HG02642 (cell line): ENCODE data around the gene METTL1.
"Not testable (repeated sequence)": the region's sequence is repeated elsewhere in the genome, so short reads cannot be mapped to it uniquely, and the experiment has no call there.

Source experiments
- ATAC-seq: cut with Tn5 transposase; IDR thresholded peaks from one replicate; pipeline ENCODE4 v1.9.1; 2021; ENCODE audit warnings: mild to moderate bottlenecking; ENCODE audit not compliant: unreplicated experiment, poor library complexity

Gene METTL1

DNA sequence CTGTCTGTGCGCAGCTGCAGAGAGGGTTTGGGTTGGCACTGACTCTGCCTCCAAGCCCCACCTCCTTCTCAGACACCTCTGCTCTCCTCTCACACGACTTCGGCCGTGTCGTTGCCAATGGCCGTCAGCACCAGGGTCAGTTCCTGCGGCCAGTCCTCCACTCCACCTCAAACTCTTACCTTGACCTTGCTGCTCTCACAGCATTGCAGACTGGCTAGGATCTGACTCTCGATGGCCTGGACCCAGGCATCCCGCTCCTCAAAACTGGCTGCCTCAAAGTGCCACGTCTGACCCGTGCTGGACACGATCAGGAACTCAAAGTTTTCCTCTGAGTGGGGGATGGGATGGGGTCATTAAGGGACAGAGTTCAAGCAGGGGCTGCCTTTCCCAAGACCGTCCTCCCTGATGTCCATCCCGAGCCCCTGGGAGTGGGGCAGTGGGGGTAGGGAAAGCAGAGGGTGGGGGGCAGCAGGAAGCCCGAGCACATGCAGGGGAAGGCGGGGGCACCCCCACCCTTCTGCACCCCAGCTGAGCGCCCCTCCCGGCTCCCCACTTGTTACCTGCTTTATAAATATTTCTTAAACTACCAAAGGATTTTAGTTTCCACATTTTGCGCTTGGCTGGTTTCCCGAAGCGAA lies 44.0 kb downstream of the METTL1 start:
- no peak for ATAC-seq

DNA sequence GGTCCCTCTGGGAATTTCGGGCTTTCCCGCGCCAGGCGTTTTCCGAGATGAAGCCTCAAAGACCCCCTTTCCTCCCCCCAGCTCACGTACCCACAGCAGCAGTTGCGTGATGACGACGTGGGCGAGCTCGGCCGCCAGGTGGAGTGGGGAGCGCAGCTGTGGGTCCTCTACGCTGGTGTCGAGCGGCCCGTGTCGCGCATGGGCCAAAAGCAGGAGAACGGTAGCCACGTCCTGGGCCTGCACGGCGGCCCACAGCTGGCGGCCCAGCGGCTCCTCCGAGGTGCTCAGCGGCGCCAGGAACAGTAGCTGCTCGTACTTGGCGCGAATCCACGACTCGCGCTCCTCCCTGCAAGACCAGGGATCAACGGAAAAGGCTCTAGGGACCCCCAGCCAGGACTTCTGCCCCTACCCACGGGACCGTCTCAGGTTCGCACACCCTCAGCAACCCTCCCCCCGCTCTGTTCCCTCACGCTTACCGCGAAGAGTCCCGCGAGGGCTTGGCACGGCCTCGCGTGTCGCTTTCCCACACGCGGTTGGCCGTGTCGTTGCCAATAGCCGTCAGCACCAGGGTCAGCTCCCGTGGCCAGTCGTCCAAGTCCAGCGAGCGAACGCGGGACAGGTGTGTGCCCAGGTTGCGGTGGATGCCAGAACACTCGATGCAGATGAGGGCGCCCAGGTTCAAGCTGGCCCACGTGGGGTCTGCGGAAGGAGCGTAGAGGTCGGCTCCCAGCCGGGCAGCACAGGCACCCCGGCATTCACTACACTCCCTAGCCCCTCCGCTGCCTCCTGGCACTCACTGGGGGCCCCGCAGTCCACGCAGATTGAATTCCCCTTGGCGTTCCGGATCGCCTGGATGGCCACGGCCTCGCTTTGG lies 44.8 kb downstream of the METTL1 start:
- no peak for ATAC-seq

DNA sequence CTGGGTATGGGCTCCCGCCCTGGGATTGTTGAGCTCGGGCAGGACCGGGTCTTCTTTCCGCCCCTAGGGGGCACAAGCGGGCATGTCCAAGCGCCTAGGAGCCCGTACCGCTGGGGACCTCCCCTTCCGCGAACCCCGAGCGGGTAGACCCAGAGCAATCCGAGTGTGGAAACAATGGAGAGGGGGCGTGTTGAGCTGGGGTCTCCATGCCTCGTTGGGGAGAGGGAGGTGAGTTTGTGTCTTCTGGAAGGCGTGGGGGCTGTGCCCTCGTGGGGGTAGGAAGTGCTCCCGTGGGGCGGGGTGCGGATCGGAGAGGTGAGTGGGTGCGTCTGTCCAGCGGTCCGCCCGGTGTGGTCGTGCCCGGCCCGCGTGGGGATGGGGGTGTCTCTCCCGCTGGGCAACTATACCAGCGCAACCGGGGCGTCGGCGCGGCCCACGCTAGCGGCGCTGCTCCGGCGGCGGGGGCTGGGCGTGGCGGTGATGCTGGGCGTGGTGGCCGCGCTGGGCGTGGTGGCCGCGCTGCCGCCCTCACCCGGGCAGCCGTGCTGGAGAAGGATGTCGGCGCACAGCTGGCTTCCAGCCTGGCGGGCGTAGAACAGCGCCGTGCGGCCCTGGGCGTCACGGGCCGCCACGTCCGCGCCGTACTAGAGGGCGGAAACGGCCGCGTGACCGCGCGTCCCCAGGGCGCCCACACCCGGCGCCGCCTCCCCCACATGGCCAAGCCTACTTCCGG lies 45.6 kb downstream of the METTL1 start:
- no peak for ATAC-seq

DNA sequence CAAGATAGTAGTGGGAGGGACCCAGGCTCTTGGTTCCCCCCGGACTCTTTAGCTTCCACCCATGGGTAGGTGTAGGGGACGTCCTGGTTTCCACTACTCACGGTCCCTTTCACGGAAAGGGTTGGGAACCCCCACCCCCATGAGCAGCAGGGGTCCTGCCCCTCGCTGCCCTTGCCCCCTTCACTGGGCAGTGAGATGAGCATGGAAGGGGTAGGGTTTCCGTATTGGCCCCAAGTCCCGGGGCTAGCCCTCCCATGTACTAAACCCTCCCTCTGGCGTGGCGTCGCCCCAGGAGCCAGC lies 46.1 kb downstream of the METTL1 start:
- ATAC-seq = no peak

DNA sequence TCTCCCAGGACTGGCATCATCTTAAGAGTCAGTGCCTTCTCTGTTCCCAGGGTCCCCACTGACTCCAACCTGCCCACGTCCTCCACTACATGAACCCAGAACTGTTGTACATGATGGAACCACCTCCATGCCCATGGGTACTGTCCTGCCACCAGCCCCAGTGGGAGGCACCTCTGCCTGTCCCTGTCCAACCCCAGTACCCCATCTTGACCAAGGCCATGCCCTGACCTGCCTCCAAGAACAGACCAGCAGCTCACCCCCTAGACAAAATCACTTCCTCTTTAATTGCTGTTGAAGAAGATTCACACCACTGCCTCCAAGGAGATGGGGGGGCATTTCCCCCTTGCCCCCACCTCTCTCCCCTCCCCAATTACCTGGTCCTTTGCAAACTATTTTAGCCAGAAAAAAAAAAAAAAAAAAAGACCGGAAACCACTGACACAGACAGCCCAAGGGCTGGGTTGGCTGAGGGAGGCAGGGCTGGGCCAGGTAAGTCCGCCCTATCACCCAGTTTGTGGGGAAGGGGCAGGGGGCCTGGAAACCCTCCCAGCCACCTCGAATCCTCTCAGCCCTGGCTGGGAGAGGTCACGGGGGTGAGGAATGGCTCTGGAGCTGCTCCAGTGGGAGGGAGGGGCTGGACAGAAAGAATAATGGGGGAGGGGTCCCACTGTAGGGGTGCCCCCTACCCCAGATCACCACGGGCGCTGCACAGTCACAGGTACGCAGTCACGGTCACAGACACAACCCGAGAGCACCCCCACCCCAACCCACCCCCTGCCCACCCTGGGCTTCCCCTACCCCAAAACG lies 46.8 kb downstream of the METTL1 start:
- no peak for ATAC-seq

DNA sequence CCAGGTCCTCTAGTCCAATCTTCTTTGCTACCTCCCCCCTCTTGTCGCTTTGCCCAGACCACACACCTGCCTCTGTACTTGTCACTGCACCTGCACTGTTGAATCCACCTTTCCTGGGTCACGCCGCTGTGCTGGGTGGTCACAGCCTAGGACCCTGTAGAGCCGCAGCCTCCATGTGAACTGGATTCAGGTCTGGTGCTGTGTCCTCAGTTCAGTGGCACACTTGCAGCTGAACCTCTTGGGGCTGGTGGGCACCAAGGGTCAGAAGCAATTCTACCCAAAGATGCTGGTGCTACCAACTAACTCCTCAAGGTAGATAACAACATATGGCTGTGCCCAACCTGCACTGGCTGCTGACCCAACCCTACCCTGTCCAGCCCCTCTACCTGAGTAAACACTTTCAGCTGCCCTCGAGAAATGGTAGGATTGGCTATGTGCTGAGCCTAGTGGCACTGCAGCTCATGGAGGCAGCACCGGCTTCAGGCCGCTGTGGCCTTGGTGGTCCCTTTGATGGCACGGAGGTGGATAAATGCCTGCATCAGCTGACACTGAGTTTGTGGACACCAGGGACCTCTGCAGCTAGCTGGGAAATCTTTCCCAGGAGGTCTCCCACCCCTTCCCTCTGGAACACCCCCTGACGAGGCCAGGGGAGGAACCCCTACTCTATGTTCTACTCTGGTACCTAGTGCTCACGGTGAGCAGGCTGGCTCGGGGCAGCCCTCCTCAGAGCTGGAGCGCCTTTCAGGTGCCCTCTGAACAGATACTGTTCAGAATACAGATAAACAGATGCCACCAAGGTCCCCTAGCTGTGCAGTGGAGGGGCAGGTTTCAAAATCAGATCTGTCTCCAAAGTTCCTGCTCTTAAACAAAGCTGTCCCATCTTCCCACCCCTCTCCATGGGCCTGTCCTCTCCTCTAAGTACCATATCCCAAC lies 47.6 kb downstream of the METTL1 start:
- ATAC-seq = no peak

DNA sequence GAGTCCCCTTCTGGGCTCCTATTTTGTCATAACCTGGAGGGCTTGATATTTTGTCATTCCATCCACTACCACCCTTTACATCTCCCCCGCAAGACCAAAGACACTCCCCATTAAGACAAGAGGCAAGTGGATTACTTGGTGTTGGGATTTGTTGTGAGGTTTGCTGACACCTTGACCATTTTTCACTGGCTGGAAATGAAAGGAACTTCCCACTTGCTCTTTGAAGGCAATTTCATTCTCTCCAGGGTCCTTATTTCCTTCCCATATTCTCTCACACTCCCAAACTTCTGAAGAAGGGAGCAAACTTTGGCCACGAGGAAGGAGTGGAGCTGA lies 48.3 kb downstream of the METTL1 start:
- no peak for ATAC-seq

DNA sequence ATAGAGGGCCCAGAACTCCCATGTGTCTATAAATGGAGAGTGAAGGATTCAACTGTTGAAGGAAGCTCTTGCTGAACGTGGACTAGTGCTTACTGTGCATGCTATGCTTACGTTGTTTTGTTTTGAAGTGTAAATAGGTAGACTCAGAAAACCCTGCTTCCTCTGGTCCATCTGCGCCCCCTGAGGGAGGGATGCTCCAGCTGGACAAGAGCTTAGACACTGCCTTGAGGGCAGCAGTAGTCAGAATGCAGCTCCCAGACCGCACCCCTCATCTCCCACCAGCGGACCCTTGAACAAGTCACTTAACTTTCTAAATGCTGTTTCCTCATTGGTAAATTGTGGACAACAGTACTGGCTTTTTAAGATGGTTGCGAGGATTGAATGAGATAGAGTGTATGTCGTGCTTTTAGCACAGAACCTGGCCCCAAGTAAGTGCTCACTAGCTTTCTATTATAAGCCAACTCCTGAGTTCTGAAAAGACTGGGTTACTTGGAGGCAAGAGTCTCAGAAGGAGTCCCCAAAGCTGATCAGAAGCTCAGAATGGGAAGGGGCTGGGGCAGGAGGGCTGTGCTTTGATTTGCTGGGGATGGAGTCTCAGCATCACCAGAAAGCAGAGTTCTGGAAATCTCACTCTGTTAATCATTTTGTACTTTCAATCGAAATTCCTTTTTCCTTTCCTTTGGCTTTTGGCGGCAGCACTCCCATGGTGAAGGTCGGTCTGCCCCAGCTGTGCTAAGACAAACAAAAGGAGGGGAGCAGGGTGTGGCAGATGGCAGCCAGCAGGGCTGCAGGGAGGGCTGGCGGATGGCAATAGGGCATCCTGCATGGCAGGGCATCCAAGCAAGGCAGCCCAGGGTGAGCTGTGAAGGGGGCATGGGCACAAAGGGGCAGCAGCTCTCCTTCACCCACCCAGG lies 48.9 kb downstream of the METTL1 start:
- no peak for ATAC-seq

DNA sequence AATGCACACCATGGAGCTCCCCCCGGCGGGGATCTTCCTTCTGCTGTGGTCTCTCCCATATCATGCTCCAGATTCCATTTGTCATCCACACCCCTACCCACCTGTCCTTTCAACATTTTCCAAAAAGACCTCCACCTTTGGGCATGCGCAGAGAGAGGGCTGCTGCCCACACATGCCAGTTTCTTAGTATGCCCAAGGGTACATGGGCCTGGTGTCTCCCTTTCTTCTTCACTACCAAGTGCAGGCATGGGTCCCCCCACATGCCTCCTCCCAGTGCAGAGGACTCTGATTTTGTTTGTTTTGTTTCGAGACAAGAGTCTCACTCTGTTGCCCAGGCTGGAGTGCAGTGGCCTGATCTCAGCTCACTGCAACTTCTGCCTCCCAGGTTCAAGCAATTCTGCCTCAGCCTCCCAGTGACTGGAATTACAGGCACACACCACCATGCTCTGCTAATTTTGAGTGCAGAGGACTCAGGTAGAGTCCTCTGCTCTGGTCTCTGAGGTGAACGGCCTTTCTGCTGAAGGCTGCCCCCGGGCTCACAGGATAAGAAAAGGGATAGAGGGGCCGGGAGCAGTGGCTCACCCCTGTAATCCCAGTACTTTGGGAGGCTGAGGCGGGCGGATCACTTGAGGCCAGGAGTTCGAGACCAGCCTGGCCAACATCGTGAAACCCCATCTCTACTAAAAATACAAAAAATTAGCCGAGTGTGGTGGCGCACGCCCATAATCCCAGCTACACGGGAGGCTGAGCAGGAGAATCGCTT lies 49.9 kb downstream of the METTL1 start:
- not testable (repeated sequence) for ATAC-seq

DNA sequence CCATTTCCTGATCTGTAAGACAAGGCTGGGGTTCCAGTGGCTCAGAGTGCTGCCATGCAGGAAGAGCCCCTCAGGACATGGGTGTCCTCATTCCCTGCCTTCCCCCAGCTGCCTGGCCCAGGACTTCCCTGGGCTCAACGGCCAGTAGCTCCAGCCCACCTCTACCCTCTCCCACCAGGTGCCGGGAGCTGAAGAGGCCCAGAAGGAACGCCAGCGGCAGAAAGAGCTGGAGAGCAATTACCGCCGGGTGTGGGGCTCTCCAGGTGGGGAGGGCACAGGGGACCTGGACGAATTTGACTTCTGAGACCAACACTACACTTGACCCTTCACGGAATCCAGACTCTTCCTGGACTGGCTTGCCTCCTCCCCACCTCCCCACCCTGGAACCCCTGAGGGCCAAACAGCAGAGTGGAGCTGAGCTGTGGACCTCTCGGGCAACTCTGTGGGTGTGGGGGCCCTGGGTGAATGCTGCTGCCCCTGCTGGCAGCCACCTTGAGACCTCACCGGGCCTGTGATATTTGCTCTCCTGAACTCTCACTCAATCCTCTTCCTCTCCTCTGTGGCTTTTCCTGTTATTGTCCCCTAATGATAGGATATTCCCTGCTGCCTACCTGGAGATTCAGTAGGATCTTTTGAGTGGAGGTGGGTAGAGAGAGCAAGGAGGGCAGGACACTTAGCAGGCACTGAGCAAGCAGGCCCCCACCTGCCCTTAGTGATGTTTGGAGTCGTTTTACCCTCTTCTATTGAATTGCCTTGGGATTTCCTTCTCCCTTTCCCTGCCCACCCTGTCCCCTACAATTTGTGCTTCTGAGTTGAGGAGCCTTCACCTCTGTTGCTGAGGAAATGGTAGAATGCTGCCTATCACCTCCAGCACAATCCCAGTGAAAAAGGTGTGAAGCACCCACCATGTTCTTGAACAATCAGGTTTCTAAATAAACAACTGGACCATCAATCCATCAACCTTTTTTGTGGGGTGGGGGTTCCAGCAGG lies 51.0 kb downstream of the METTL1 start:
- no peak for ATAC-seq

DNA sequence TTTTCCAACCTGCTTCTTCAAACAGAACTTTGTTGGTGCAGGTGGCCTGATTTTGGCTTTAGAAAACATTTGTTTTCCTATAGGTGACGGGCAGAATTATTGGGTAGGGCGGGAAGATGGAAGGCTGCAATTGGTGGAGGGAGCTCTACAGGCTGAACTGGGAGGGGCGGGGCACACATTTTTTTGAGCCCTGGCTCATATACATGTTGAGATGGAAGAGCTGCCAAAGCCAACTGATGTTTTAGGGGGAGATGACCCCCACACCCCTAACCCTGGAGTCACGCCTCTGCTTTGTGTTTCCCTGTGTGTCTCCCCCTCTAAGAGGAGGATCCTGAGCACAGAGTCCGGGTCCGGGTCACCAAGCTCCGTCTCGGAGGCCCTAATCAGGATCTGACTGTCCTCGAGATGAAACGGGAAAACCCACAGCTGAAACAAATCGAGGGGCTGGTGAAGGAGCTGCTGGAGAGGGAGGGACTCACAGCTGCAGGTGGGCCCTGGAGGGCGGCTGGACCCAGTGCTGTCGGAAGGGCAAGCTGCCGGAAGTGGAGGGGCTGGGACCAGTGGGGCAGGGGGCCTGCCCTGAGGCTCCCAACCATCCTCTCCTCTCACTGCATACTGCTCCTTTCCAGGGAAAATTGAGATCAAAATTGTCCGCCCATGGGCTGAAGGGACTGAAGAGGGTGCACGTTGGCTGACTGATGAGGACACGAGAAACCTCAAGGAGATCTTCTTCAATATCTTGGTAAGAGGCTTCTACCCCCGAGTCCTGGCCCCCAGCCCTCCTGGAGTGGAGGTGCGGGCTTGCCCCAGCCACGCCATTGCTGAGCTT lies 51.9 kb downstream of the METTL1 start:
- ATAC-seq = no peak

DNA sequence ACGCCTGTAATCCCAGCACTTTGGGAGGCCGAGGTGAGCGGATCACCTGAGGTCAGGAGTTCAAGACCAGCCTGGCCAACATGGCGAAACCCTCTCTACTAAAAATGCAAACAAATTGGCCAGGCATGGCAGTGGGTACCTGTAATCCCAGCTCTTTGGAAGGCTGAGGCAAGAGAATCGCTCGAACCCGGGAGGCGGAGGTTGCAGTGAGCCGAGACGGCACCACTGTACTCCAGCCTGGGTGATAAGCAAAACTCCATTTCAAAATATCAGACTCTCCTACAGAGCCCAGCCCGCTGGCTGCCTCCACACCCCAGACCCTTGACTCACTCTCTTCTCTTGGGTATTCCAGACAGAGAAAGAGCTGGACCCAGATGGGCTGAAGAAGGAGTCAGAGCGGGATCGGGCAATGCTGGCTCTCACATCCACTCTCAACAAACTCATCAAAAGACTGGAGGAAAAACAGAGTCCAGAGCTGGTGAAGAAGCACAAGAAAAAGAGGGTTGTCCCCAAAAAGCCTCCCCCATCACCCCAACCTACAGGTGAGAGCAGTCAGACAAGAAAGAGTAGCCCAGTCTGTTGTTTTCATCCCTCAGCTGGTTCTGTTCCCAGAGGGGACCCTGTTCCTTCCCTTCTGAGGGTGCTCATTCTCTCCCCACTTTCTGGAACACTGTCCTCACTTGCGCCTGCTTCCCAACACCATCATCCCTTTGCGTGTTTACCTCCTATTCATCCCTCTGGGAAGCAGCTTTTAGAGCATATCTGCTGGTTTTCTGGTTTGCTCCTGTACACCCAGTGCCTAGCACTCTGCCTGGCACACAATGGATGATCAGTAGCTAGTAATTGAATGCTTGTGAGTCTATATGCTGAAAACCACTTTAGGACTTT lies 53.0 kb downstream of the METTL1 start:
- no peak for ATAC-seq
